Stimulated activated memory B cell treated with anti-CD40 and anti-IgM and Interleukin-4, amounts not matched to agents 10 μg/mL and 1 μg/mL and 100 μg/mL, for 72 hours (primary cell): ENCODE results near the gene RUNDC1.

Source experiments
- ATAC-seq: fragments of 150-1000 bp; cut with Tn5 transposase; 2 replicates; pipeline ENCODE4 v1.10.0; 2021
- H3K27ac Mint-ChIP-seq: one replicate; pipeline ENCODE4 v1.8.0; 2022; ENCODE audit warnings: mild to moderate bottlenecking, mixed read lengths
- H3K27me3 Mint-ChIP-seq: one replicate; pipeline ENCODE4 v1.8.0; 2022; ENCODE audit warnings: mixed read lengths
- H3K36me3 Mint-ChIP-seq: one replicate; pipeline ENCODE4 v1.8.0; 2022; ENCODE audit warnings: mixed read lengths
- H3K4me1 Mint-ChIP-seq: one replicate; pipeline ENCODE4 v1.8.0; 2022; ENCODE audit warnings: mixed read lengths
- H3K4me3 Mint-ChIP-seq: one replicate; pipeline ENCODE4 v1.8.0; 2022; ENCODE audit warnings: mild to moderate bottlenecking, moderate library complexity, mixed read lengths
- H3K9me3 Mint-ChIP-seq: one replicate; pipeline ENCODE4 v1.8.0; 2022; ENCODE audit warnings: mixed read lengths

The RUNDC1 gene

GRCh38 chr17:43020789-43021740 lies 40.7 kb downstream of the RUNDC1 start:
- Mint-ChIP-seq H3K27me3 (no peaks in the 10 kb centered on the region), H3K4me3 (peak overlapping the region; percentile 89), H3K9me3 (no peaks in the 10 kb centered on the region), H3K4me1 (peaks cover 30% of the 10 kb centered on the region), H3K27ac (peak overlapping the region; percentile 74), H3K36me3 (no peaks in the 10 kb centered on the region)
- no peak for ATAC-seq

- Mint-ChIP-seq H3K4me1 (peaks cover 30% of the 10 kb centered on the region), H3K4me3 (peak within 1 kb of the TSS; percentile 89), H3K27ac (peak within 1 kb of the TSS; percentile 74), H3K36me3 (no peaks in the 10 kb centered on the region), H3K27me3 (no peaks in the 10 kb centered on the region), H3K9me3 (no peaks in the 10 kb centered on the region)
- peak; percentile 71 for ATAC-seq
These were observed 41.6 kb downstream of the RUNDC1 start, which contains the start of gene VAT1 for GRCh38 chr17:43021741-43022512. TSS of gene VAT1 (minus strand) at chr17:43022385. CDS start at chr17:43022322, 63 bp downstream.

- Mint-ChIP-seq H3K27ac (peak within 1 kb of the TSS; percentile 71), H3K4me3 (peak within 1 kb of the TSS; percentile 71), H3K36me3 (no peaks in the 10 kb centered on the region), H3K4me1 (peaks cover 26% of the 10 kb centered on the region), H3K9me3 (no peaks in the 10 kb centered on the region), H3K27me3 (no peaks in the 10 kb centered on the region)
- ATAC-seq, result peak; percentile 77
These were observed 44.3 kb downstream of the RUNDC1 start, which contains the start of gene RND2 for GRCh38 chr17:43024407-43025289. TSS of gene RND2 (plus strand) at chr17:43025231. CDS start at chr17:43025348, 117 bp downstream.

- peak overlapping the region; percentile 64 for H3K4me3 Mint-ChIP-seq
- no peaks in the 10 kb centered on the region for H3K36me3 Mint-ChIP-seq
- no peak for ATAC-seq
- H3K27me3 Mint-ChIP-seq, result no peaks in the 10 kb centered on the region
- no peaks in the 10 kb centered on the region for H3K9me3 Mint-ChIP-seq
- H3K27ac Mint-ChIP-seq, result peak overlapping the region; percentile 71
- peaks cover 22% of the 10 kb centered on the region for H3K4me1 Mint-ChIP-seq
These were observed 44.9 kb downstream of the RUNDC1 start for GRCh38 chr17:43025290-43025657.

- peak overlapping the region; percentile 71 for H3K27ac Mint-ChIP-seq
- ATAC-seq, result no peak
- H3K27me3 Mint-ChIP-seq, result no peaks in the 10 kb centered on the region
- H3K9me3 Mint-ChIP-seq, result no peaks in the 10 kb centered on the region
- peaks cover 19% of the 10 kb centered on the region for H3K4me1 Mint-ChIP-seq
- H3K4me3 Mint-ChIP-seq, result peak overlapping the region; percentile 64
- H3K36me3 Mint-ChIP-seq, result no peaks in the 10 kb centered on the region
These were observed 45.6 kb downstream of the RUNDC1 start for GRCh38 chr17:43025766-43026537.

- Mint-ChIP-seq H3K4me1 (peaks cover 15% of the 10 kb centered on the region), H3K27ac (no peak overlapping the region), H3K36me3 (no peaks in the 10 kb centered on the region), H3K9me3 (no peaks in the 10 kb centered on the region), H3K4me3 (no peak overlapping the region), H3K27me3 (no peaks in the 10 kb centered on the region)
- ATAC-seq, result no peak
These were observed 46.2 kb downstream of the RUNDC1 start for GRCh38 chr17:43026595-43026994.

GRCh38 chr17:43027091-43028032 lies 47.0 kb downstream of the RUNDC1 start:
- Mint-ChIP-seq H3K4me3 (no peak overlapping the region), H3K27me3 (no peaks in the 10 kb centered on the region), H3K27ac (no peak overlapping the region), H3K9me3 (no peaks in the 10 kb centered on the region), H3K4me1 (peaks cover 15% of the 10 kb centered on the region), H3K36me3 (no peaks in the 10 kb centered on the region)
- ATAC-seq, result no peak

GRCh38 chr17:43028221-43028861 lies 48.0 kb downstream of the RUNDC1 start:
- no peaks in the 10 kb centered on the region for H3K9me3 Mint-ChIP-seq
- no peaks in the 10 kb centered on the region for H3K27me3 Mint-ChIP-seq
- no peaks in the 10 kb centered on the region for H3K36me3 Mint-ChIP-seq

GRCh38 chr17:43030137-43030767 lies 49.9 kb downstream of the RUNDC1 start:
- Mint-ChIP-seq H3K4me3 (no peak overlapping the region), H3K36me3 (no peaks in the 10 kb centered on the region), H3K9me3 (no peaks in the 10 kb centered on the region), H3K27ac (no peak overlapping the region), H3K4me1 (peaks cover 3% of the 10 kb centered on the region), H3K27me3 (no peaks in the 10 kb centered on the region)
- no peak for ATAC-seq

More at GRCh38 chr17:43028221-43028861, 48.0 kb downstream of the RUNDC1 start:
- ATAC-seq, result no peak
- H3K4me1 Mint-ChIP-seq, result peaks cover 15% of the 10 kb centered on the region
- no peak overlapping the region for H3K27ac Mint-ChIP-seq
- H3K4me3 Mint-ChIP-seq, result no peak overlapping the region

- no peaks in the 10 kb centered on the region for H3K36me3 Mint-ChIP-seq
- H3K4me1 Mint-ChIP-seq, result no peaks in the 10 kb centered on the region
- H3K27me3 Mint-ChIP-seq, result no peaks in the 10 kb centered on the region
- no peak overlapping the region for H3K27ac Mint-ChIP-seq
- ATAC-seq, result no peak
- H3K4me3 Mint-ChIP-seq, result no peak overlapping the region
- no peaks in the 10 kb centered on the region for H3K9me3 Mint-ChIP-seq
These were observed 51.3 kb downstream of the RUNDC1 start for GRCh38 chr17:43031666-43032065.

GRCh38 chr17:43033948-43034881 lies 53.9 kb downstream of the RUNDC1 start:
- no peak overlapping the region for H3K4me3 Mint-ChIP-seq
- H3K27me3 Mint-ChIP-seq, result no peaks in the 10 kb centered on the region
- ATAC-seq, result no peak
- H3K36me3 Mint-ChIP-seq, result no peaks in the 10 kb centered on the region
- H3K9me3 Mint-ChIP-seq, result no peaks in the 10 kb centered on the region
- H3K4me1 Mint-ChIP-seq, result no peaks in the 10 kb centered on the region
- H3K27ac Mint-ChIP-seq, result no peak overlapping the region

- H3K9me3 Mint-ChIP-seq, result no peaks in the 10 kb centered on the region
- no peaks in the 10 kb centered on the region for H3K36me3 Mint-ChIP-seq
- no peak overlapping the region for H3K27ac Mint-ChIP-seq
- H3K4me3 Mint-ChIP-seq, result no peak overlapping the region
- no peaks in the 10 kb centered on the region for H3K4me1 Mint-ChIP-seq
- ATAC-seq, result no peak
- no peaks in the 10 kb centered on the region for H3K27me3 Mint-ChIP-seq
These were observed 54.5 kb downstream of the RUNDC1 start for GRCh38 chr17:43034894-43035293.
